ENCODE measurements around the gene GPRIN3. TPM values are rescaled to one million over a fixed set of nuclear protein-coding genes. Genes with fewer than 3 reads are reported as not detected.

The GPRIN3 gene
- total and polyA plus RNA-seq, 2 experiments from 2014 or later: 0.74 to 3.2 TPM

DNA sequence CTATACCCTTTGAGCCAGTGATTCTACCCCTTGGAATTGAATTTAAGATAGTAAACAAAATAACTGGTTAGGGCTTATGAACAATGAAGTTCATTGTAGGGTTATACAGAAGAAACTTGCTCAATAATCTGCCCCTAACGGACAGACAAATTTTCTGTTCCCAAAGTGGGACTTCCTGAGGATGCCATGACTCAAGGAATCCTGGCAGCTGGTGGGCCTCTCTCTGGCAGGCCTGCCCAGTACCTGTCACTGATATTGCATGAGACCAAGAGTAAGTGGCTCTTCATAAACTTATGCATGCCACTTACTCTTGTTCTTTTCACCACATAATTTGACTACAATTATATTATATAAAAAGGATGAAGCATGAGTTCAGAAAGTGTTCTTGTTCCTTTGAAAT lies 41.5 kb downstream of the GPRIN3 start:
- Histone ChIP-seq H3K4me1 (ENCODE audit: insufficient read depth) (no peaks in the 10 kb centered on the region), H3K79me2 (replicated peaks; ENCODE audit: insufficient read depth) (no peaks in the 10 kb centered on the region), H3K4me3 (no peak overlapping the region), H3K4me2 (no peak overlapping the region), H3K27ac (ENCODE audit: low read depth) (no peak overlapping the region), H4K20me1 (replicated peaks; ENCODE audit: insufficient read depth) (no peaks in the 10 kb centered on the region), H2AFZ (no peak overlapping the region), H3K27me3 (ENCODE audit: insufficient read depth) (no peaks in the 10 kb centered on the region), H3F3A (replicated peaks; ENCODE audit: low read depth) (no peaks in the 10 kb centered on the region), H3K36me3 (ENCODE audit: insufficient read depth) (no peaks in the 10 kb centered on the region), H3K9me2 (ENCODE audit: insufficient read depth) (no peaks in the 10 kb centered on the region; the same call in 1 of the 2 replicates)
- TF ChIP-seq NANOG (IDR thresholded peaks at IDR 0.05; ENCODE audit: borderline replicate concordance): no peak
- TF ChIP-seq, protein P1, sequence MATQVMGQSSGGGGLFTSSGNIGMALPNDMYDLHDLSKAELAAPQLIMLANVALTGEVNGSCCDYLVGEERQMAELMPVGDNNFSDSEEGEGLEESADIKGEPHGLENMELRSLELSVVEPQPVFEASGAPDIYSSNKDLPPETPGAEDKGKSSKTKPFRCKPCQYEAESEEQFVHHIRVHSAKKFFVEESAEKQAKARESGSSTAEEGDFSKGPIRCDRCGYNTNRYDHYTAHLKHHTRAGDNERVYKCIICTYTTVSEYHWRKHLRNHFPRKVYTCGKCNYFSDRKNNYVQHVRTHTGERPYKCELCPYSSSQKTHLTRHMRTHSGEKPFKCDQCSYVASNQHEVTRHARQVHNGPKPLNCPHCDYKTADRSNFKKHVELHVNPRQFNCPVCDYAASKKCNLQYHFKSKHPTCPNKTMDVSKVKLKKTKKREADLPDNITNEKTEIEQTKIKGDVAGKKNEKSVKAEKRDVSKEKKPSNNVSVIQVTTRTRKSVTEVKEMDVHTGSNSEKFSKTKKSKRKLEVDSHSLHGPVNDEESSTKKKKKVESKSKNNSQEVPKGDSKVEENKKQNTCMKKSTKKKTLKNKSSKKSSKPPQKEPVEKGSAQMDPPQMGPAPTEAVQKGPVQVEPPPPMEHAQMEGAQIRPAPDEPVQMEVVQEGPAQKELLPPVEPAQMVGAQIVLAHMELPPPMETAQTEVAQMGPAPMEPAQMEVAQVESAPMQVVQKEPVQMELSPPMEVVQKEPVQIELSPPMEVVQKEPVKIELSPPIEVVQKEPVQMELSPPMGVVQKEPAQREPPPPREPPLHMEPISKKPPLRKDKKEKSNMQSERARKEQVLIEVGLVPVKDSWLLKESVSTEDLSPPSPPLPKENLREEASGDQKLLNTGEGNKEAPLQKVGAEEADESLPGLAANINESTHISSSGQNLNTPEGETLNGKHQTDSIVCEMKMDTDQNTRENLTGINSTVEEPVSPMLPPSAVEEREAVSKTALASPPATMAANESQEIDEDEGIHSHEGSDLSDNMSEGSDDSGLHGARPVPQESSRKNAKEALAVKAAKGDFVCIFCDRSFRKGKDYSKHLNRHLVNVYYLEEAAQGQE (IDR thresholded peaks at IDR 0.05; ENCODE audit: unreplicated experiment): no peak
- TF ChIP-seq, protein P2, sequence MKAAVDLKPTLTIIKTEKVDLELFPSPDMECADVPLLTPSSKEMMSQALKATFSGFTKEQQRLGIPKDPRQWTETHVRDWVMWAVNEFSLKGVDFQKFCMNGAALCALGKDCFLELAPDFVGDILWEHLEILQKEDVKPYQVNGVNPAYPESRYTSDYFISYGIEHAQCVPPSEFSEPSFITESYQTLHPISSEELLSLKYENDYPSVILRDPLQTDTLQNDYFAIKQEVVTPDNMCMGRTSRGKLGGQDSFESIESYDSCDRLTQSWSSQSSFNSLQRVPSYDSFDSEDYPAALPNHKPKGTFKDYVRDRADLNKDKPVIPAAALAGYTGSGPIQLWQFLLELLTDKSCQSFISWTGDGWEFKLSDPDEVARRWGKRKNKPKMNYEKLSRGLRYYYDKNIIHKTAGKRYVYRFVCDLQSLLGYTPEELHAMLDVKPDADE (IDR thresholded peaks at IDR 0.05): no peak
- no peak for TF ChIP-seq ZNF331 (CRISPR knock-in tag; IDR thresholded peaks at IDR 0.05; ENCODE audit: low read depth)
- TF ChIP-seq, protein P3, sequence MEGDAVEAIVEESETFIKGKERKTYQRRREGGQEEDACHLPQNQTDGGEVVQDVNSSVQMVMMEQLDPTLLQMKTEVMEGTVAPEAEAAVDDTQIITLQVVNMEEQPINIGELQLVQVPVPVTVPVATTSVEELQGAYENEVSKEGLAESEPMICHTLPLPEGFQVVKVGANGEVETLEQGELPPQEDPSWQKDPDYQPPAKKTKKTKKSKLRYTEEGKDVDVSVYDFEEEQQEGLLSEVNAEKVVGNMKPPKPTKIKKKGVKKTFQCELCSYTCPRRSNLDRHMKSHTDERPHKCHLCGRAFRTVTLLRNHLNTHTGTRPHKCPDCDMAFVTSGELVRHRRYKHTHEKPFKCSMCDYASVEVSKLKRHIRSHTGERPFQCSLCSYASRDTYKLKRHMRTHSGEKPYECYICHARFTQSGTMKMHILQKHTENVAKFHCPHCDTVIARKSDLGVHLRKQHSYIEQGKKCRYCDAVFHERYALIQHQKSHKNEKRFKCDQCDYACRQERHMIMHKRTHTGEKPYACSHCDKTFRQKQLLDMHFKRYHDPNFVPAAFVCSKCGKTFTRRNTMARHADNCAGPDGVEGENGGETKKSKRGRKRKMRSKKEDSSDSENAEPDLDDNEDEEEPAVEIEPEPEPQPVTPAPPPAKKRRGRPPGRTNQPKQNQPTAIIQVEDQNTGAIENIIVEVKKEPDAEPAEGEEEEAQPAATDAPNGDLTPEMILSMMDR (conservative IDR thresholded peaks at IDR 0.05; ENCODE audit: low read depth in 2 of 2): no peak
- TF ChIP-seq, protein P4, sequence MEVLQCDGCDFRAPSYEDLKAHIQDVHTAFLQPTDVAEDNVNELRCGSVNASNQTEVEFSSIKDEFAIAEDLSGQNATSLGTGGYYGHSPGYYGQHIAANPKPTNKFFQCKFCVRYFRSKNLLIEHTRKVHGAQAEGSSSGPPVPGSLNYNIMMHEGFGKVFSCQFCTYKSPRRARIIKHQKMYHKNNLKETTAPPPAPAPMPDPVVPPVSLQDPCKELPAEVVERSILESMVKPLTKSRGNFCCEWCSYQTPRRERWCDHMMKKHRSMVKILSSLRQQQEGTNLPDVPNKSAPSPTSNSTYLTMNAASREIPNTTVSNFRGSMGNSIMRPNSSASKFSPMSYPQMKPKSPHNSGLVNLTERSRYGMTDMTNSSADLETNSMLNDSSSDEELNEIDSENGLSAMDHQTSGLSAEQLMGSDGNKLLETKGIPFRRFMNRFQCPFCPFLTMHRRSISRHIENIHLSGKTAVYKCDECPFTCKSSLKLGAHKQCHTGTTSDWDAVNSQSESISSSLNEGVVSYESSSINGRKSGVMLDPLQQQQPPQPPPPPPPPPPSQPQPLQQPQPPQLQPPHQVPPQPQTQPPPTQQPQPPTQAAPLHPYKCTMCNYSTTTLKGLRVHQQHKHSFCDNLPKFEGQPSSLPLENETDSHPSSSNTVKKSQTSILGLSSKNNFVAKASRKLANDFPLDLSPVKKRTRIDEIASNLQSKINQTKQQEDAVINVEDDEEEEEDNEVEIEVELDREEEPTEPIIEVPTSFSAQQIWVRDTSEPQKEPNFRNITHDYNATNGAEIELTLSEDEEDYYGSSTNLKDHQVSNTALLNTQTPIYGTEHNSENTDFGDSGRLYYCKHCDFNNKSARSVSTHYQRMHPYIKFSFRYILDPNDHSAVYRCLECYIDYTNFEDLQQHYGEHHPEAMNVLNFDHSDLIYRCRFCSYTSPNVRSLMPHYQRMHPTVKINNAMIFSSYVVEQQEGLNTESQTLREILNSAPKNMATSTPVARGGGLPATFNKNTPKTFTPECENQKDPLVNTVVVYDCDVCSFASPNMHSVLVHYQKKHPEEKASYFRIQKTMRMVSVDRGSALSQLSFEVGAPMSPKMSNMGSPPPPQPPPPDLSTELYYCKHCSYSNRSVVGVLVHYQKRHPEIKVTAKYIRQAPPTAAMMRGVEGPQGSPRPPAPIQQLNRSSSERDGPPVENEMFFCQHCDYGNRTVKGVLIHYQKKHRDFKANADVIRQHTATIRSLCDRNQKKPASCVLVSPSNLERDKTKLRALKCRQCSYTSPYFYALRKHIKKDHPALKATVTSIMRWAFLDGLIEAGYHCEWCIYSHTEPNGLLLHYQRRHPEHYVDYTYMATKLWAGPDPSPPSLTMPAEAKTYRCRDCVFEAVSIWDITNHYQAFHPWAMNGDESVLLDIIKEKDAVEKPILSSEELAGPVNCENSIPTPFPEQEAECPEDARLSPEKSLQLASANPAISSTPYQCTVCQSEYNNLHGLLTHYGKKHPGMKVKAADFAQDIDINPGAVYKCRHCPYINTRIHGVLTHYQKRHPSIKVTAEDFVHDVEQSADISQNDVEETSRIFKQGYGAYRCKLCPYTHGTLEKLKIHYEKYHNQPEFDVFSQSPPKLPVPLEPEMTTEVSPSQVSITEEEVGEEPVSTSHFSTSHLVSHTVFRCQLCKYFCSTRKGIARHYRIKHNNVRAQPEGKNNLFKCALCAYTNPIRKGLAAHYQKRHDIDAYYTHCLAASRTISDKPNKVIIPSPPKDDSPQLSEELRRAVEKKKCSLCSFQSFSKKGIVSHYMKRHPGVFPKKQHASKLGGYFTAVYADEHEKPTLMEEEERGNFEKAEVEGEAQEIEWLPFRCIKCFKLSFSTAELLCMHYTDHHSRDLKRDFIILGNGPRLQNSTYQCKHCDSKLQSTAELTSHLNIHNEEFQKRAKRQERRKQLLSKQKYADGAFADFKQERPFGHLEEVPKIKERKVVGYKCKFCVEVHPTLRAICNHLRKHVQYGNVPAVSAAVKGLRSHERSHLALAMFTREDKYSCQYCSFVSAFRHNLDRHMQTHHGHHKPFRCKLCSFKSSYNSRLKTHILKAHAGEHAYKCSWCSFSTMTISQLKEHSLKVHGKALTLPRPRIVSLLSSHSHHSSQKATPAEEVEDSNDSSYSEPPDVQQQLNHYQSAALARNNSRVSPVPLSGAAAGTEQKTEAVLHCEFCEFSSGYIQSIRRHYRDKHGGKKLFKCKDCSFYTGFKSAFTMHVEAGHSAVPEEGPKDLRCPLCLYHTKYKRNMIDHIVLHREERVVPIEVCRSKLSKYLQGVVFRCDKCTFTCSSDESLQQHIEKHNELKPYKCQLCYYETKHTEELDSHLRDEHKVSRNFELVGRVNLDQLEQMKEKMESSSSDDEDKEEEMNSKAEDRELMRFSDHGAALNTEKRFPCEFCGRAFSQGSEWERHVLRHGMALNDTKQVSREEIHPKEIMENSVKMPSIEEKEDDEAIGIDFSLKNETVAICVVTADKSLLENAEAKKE (CRISPR knock-in tag; IDR thresholded peaks at IDR 0.05): no peak
- no peak for ATAC-seq
- no peaks in the 10 kb centered on the region for H3K36me3 Mint-ChIP-seq (ENCODE audit: low read depth)
- no peak for DNase-seq (ENCODE audit: low spot score)
- H3K4me3 Mint-ChIP-seq: no peak overlapping the region
- no peaks in the 10 kb centered on the region for H3K9me3 Mint-ChIP-seq
- H3K27ac Mint-ChIP-seq: no peak overlapping the region
- H3K27me3 Mint-ChIP-seq (ENCODE audit: insufficient read depth, low read depth, poor library complexity): peaks cover 2% of the 10 kb centered on the region
- peaks cover 8% of the 10 kb centered on the region; the same call in 2 of the 3 replicates for H3K4me1 Mint-ChIP-seq

All from GM23338 (cell line).